NCI-H1417 treated with DMSO at 0.1 percent for 48 hours (cell line): Measurements from ENCODE around the gene TLK2.
"Not testable (repeated sequence)": the region's sequence is repeated elsewhere in the genome, so short reads cannot be mapped to it uniquely, and the experiment has no call there.

Experiments used
- DNase-seq: peaks from one replicate; lab custom pipeline; 2025; lab: John Stamatoyannopoulos, UW

Gene TLK2

DNA sequence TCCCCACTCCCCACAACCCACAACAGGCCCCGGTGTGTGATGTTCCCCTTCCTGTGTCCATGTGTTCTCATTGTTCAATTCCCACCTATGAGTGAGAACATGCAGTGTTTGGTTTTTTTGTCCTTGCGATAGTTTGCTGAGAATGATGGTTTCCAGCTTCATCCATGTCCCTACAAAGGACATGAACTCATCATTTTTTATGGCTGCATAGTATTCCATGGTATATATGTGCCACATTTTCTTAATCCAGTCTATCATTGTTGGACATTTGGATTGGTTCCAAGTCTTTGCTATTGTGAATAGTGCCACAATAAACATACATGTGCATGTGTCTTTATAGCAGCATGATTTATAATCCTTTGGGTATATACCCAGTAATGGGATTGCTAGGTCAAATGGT is 82.3 kb downstream of the TLK2 start:
- DNase-seq, result not testable (repeated sequence)

- DNase-seq, result no peak
Observed at GRCh38 chr17:62562656-62563055, 84.0 kb downstream of the TLK2 start.

DNA sequence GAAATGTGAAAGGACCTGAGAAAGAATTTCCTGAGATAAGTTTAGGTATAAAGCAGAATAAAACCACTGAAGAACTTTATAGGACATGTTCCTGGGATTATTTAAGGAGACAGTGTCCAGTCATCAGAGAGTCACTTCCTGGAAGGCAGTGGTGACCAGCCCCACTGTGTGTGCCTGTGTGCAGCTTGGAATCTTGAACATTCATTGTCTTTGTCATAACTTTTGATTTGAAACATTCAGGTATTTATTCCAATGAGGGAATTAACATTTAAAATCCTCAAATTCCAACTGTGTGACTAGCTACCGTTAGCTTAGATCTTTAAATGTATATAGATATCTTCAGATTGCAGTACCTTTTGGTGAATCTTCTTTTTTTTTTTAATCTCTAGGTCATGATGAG is 87.2 kb downstream of the TLK2 start:
- no peak for DNase-seq

DNA sequence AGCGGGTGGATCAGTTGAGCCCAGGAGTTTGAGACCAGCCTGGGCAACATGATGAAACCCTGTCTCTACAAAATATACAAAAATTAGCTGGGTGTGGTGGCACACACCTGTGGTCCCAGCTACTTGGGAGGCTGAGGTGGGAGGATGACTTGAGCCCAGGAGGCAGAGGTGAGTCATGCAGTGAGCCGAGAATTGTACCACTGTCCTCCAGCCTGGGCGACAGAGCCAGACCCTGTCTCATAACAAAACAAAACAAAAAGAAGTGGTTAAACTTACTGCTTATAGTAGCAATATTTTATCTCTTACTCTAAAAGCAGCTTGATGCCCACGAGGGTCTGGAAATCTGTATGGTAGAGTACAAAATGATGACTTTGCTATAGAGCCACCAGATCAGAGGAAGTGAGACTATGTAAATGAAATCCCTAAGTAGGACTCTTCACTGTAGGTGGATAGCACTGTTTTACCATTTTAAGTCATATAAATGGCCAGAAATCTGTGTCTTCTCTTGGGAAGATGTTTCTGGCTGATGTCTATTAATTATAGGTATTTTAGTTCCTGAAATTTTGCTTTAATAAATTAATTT is 88.5 kb downstream of the TLK2 start:
- no peak for DNase-seq

DNA sequence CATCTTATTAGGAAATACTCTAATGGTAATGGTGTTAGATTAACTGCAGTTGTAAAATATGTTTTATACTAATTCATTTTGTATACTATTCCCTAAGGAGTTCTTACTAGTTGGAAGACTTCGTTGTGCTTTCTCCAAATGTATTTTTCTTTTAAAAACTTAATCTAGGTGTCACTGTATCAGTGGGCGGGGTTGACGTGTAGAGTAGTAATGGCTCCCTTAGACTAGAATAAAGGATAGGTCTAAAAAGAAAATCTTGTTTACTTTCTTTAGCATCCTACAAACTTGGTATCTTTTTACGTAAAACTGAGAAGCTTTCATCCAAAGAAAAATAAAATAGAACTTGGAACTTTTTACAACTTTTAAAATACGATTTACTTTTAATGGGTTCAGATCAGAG is 93.9 kb downstream of the TLK2 start:
- no peak for DNase-seq

DNA sequence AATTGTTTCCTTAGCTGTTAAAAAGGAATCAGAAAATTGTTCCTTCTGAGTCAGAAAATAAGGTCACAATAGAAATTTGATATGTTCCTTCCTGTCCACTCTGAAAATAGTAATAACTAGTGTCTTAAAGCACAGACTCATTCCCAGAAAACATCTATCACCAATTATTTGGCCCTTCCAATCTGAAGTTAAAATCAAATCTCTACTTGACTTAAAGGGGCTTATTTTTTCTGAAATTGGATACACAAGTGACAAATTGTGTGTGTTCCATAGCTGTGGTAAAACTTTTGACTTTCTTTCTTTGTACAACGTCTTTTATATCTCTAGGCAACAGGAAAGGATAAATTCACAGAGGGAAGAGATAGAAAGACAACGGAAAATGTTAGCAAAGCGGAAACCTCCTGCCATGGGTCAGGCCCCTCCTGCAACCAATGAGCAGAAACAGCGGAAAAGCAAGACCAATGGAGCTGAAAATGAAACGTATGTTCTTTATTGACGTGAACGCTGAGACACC is 94.3 kb downstream of the TLK2 start:
- no peak for DNase-seq

DNA sequence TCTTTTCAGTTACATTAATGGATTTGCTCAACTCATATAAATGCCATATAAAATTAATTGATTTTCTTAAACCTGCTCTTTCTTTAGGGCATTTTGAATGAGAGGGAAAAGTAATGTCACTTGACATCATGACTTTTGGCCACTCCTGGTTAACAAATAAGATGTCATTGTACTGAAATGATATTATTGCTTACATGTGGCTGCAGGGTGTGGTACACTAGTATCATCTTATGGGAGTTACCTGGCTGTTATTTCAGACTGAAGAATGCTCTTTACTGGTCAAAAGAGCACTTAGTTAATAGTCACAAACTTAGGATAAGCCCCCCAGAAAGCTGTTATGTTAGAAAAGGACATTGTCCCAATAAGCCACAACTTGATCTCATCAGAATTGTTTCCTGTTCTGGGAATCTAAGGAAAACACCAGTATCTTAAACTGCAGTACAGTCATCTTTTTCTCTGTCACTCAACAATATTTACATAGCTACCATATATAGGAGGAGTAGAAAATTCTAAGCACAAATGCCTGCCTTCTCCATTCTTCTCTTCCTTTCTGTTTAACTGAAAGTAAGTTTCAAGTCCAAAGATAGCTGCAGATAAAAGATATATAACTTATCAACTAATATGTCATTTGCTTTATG is 95.0 kb downstream of the TLK2 start:
- no peak for DNase-seq

DNA sequence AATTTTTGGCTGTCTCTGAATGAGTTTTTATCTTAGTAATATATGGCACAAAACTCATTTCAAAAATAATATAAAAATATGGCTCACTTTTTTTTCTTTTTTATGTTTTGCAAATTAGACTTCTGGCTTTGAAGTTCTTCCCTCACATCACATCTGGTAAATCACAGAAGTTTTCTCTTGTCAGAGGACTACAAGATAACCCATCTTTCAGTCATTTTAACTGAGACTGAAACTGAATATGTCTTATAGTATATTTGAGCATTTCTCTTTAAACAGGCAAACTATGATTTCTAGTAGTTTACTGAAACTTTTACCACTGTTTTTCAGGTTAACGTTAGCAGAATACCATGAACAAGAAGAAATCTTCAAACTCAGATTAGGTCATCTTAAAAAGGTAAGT is 97.8 kb downstream of the TLK2 start:
- DNase-seq, result no peak

DNA sequence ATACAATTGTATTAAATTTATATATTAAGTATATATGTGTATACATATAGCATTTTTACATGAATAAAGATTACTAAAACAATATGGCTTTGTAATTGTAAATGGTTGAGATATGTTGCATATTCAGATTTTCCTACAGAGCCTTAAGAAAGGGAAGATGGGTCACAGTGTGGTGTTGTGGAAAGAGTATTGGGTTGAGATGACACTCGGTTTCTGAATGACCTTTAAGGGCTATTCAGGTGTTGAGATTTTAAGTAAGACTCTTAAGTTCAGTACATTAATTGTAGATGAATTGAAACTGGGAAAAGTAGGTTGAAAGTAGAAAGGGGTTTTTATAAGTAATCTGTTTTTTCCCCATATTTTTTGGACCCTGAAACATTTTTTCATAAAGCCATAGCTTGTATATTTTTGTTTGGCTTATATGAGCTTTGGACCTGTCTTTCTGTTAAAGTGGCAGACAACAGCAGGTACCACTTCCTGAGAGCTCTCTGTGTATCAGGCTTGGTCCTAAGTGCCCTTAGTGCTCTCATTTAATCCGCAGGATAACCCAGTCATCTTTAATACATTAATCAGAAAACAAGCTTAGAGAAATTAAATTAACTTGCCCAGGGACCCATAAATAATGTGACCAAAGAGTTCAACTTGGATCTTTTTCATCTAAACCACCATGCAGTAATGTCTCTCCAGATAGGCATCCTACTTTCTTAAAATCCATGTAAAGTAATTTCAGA is 100.3 kb downstream of the TLK2 start:
- DNase-seq, result no peak

DNA sequence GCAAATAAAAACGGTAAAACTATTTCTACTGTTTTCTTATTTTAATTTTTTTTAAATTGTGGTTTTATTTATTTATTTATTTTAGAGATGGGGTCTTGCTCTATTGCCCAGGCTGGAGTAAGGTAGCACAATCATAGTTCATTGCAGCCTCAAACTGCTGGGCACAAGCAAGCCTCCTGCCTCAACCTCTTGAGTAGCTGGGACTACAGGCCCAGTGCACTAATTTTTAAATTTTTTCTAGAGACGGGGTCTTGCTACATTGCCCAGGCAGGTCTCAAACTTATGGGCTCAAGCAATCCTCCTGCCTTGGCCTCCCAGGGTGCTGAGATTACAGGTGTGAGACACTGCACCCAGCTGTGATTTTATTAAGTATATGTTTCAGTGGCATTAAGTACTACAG is 102.3 kb downstream of the TLK2 start:
- DNase-seq, result no peak

- no peak for DNase-seq
Observed at GRCh38 chr17:62581764-62582163, 103.1 kb downstream of the TLK2 start.

DNA sequence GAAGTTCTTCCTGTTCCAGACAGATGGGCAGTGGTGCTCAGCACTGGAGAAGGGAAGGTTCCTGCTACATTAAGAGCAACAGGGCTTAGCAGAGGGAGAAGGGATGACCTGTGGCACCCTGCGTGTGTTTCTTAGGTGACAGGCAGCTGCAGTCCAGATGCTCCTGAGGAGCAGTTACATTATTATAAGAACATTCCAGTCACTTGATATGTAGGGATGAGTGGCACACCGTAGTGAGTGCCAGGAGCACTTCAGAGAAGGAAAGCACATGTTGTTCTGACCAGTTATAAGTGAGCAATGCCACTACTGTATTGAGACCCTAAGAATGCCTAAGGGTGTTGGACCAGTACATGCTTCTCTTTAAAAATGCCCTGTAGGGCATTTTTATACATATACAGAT is 108.9 kb downstream of the TLK2 start:
- DNase-seq, result no peak

GRCh38 chr17:62588109-62588508 is 109.5 kb downstream of the TLK2 start:
- DNase-seq, result no peak

GRCh38 chr17:62591333-62591732 is 112.7 kb downstream of the TLK2 start:
- no peak for DNase-seq

- not testable (repeated sequence) for DNase-seq
Observed at GRCh38 chr17:62591822-62592221, 113.2 kb downstream of the TLK2 start.

GRCh38 chr17:62592341-62593099 is 113.9 kb downstream of the TLK2 start:
- DNase-seq, result no peak

- DNase-seq, result no peak
Observed at GRCh38 chr17:62595484-62595883, 116.9 kb downstream of the TLK2 start.

- no peak for DNase-seq
Observed at GRCh38 chr17:62596662-62597061, 118.0 kb downstream of the TLK2 start.

DNA sequence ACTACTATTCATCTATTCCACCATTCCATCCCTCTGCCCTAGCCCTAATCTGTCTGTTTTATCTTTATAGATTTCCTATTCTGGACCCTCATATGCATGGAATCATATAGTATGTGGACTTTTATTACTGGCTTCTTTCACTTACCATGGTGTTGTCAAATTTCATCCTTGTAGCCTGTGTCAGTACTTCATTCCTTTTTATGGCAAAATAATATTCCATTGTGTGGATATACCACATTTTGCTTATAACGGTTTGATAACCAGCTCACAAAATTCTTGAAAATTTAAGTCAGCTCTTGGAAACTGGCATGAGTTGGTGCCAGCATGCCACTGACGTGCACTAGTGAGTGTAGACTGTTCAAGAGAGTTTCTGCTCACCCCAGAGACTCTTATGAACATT is 118.5 kb downstream of the TLK2 start:
- DNase-seq, result no peak

- DNase-seq, result no peak
Observed at GRCh38 chr17:62597920-62598319, 119.3 kb downstream of the TLK2 start.

DNA sequence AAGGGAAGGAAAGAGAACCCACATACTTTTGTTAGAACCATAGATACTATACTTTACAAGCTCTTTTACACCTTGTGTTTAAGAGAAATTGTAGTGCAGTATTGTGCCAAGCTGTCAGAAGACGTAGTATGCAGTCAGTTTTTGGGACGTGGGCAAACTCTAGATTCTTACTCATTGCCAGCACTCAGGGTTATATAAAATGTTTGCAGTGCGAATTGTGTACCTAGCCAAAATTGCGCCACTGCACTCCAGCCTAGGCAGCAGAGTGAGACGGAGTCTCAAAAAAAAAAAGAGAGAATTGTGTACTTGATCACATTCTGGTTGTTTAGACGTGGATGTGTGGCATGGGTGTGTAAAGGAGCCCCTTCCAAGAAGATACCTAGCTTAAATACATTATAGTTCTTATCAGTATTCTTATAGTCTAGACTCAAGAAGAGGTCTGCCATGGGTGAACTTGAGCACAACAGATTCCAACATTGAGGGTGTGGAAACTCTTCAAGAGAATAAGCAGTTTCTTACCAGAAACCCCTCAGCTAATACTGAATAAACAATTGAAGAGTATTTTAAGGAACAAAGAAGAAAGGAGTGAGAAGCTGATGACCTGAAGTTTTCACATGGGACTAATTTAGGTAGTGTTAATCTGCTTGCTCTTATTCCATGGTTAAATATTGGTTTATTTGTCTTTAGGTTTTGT is 121.5 kb downstream of the TLK2 start:
- DNase-seq, result no peak

DNA sequence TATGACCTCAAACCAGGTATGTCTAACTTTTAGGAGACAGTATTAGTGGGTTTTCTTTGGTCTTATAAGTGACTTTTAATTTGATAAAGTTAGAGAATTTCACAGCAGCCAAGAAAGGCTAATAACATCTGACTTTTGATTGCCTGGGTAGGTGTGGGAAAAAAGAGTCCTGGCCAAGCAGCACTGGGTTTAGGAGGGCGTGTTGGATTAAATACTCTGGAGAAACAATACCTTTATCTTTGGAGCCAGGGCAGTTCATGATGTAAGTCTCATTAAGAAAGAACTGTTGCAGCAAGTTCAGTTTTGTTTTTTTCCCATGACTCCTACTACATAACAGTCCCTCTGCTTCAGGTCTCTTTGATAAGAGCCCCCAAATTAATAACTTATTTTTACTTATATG is 122.2 kb downstream of the TLK2 start:
- DNase-seq, result no peak
